H9 (cell line): Measurements from ENCODE around the gene S100A3. TPM values are rescaled to one million over a fixed set of nuclear protein-coding genes. Genes with fewer than 3 reads are reported as not detected.

ENCODE experiments used
- DNase-seq: peaks from one replicate; pipeline ENCODE4 v3.0.0-alpha.2; 2017
- H2AFZ ChIP-seq: one replicate; pipeline ENCODE4 v1.6.1; 2013; ENCODE audit warnings: mild to moderate bottlenecking, low read length, control low read depth, moderate library complexity
- H2AK5ac ChIP-seq: 2 replicates; pipeline ENCODE4 v1.6.1; 2013; ENCODE audit warnings: low read length, control low read depth, mixed read lengths; ENCODE audit not compliant: insufficient read length
- H2BK120ac ChIP-seq: one replicate; pipeline ENCODE4 v1.6.1; 2013; ENCODE audit warnings: low read depth, mild to moderate bottlenecking, low read length, control low read depth, inconsistent platforms; ENCODE audit not compliant: poor library complexity, severe bottlenecking
- H2BK12ac ChIP-seq: 2 replicates; pipeline ENCODE4 v1.6.1; 2013; ENCODE audit warnings: low read length, control low read depth, mixed read lengths, low read depth; ENCODE audit not compliant: insufficient read length
- H2BK15ac ChIP-seq: 2 replicates; pipeline ENCODE4 v1.6.1; 2013; ENCODE audit warnings: low read depth, low read length, control low read depth
- H2BK20ac ChIP-seq: one replicate; pipeline ENCODE4 v1.6.1; 2013; ENCODE audit warnings: low read depth, mild to moderate bottlenecking, low read length, control low read depth, inconsistent platforms; ENCODE audit not compliant: poor library complexity, severe bottlenecking
- H2BK5ac ChIP-seq: 2 replicates; pipeline ENCODE4 v1.6.1; 2013; ENCODE audit warnings: low read length, control low read depth, mixed read lengths; ENCODE audit not compliant: insufficient read length
- H3K14ac ChIP-seq: 2 replicates; pipeline ENCODE4 v1.6.1; 2013; ENCODE audit warnings: low read length, control low read depth; ENCODE audit not compliant: insufficient read depth
- H3K18ac ChIP-seq: 2 replicates; pipeline ENCODE4 v1.6.1; 2013; ENCODE audit warnings: low read depth, mild to moderate bottlenecking, mixed read lengths, low read length, control low read depth; ENCODE audit not compliant: insufficient read length
- H3K23ac ChIP-seq: 2 replicates; pipeline ENCODE4 v1.6.1; 2013; ENCODE audit warnings: low read length, control low read depth, mixed read lengths, low read depth; ENCODE audit not compliant: insufficient read length
- H3K23me2 ChIP-seq: 2 replicates; pipeline ENCODE4 v1.6.1; 2013; ENCODE audit warnings: low read depth, mild to moderate bottlenecking, mixed read lengths, low read length, control low read depth; ENCODE audit not compliant: insufficient read length, poor library complexity, severe bottlenecking
- H3K27ac ChIP-seq: 2 replicates; pipeline ENCODE4 v1.5.1; 2013; ENCODE audit warnings: low read length, control low read depth, mixed read lengths, low read depth; ENCODE audit not compliant: insufficient read length
- H3K27me3 ChIP-seq: 2 replicates; pipeline ENCODE4 v1.6.1; 2013; ENCODE audit warnings: low read length, control low read depth, inconsistent platforms; ENCODE audit not compliant: insufficient read depth
- H3K4ac ChIP-seq: 2 replicates; pipeline ENCODE4 v1.6.1; 2013; ENCODE audit warnings: low read depth, mild to moderate bottlenecking, control low read depth, inconsistent platforms, low read length, moderate library complexity
- H3K4me1 ChIP-seq: 2 replicates; pipeline ENCODE4 v1.6.1; 2013; ENCODE audit warnings: low read length, control low read depth, inconsistent platforms; ENCODE audit not compliant: insufficient read depth
- H3K4me2 ChIP-seq: 2 replicates; pipeline ENCODE4 v1.6.1; 2013; ENCODE audit warnings: low read length, control low read depth, mixed read lengths; ENCODE audit not compliant: insufficient read length, insufficient read depth
- H3K56ac ChIP-seq: 2 replicates; pipeline ENCODE4 v1.6.1; 2013; ENCODE audit warnings: low read depth, mild to moderate bottlenecking, mixed read lengths, low read length, control low read depth; ENCODE audit not compliant: insufficient read length
- H3K79me1 ChIP-seq: 2 replicates; pipeline ENCODE4 v1.6.1; 2013; ENCODE audit warnings: low read depth, mild to moderate bottlenecking, moderate library complexity, low read length, control low read depth, inconsistent platforms; ENCODE audit not compliant: insufficient read depth, poor library complexity, severe bottlenecking
- H3K79me2 ChIP-seq: 2 replicates; pipeline ENCODE4 v1.6.1; 2013; ENCODE audit warnings: low read length, control low read depth, inconsistent platforms; ENCODE audit not compliant: insufficient read depth
- H3K9ac ChIP-seq: 2 replicates; pipeline ENCODE4 v1.6.1; 2013; ENCODE audit warnings: low read length, control low read depth, mixed read lengths; ENCODE audit not compliant: insufficient read length; ENCODE audit errors: extremely low read depth
- H3K9me3 ChIP-seq: one replicate; pipeline ENCODE4 v1.6.1; 2013; ENCODE audit warnings: low read depth, low read length, inconsistent platforms; ENCODE audit not compliant: control insufficient read depth
- H3T11ph ChIP-seq: one replicate; pipeline ENCODE4 v1.6.1; 2013; ENCODE audit warnings: mild to moderate bottlenecking, low read length, control low read depth, inconsistent platforms
- H4K20me1 ChIP-seq: one replicate; pipeline ENCODE4 v1.6.1; 2013; ENCODE audit not compliant: control insufficient read depth, insufficient read length, insufficient read depth
- H4K5ac ChIP-seq: 2 replicates; pipeline ENCODE4 v1.6.1; 2013; ENCODE audit warnings: low read depth, mild to moderate bottlenecking, mixed read lengths, low read length, control low read depth; ENCODE audit not compliant: insufficient read length
- H4K8ac ChIP-seq: replicated peaks from 2 replicates; pipeline ENCODE4 v1.6.1; 2013; ENCODE audit warnings: low read length, control low read depth, mixed read lengths, low read depth; ENCODE audit not compliant: insufficient read length
- H4K91ac ChIP-seq: 2 replicates; pipeline ENCODE4 v1.6.1; 2013; ENCODE audit warnings: low read depth, mild to moderate bottlenecking, moderate library complexity, mixed read lengths, low read length, control low read depth; ENCODE audit not compliant: insufficient read length
- H3K27ac Mint-ChIP-seq, 3 experiments: 2 replicates in 2 of 3; 3 replicates in 1 of 3; pipeline ENCODE4 v1.8.0; 2020 to 2021; ENCODE audit warnings: mixed read lengths in 3 of 3, mild to moderate bottlenecking in 1 of 3, moderate library complexity in 1 of 3
- H3K27me3 Mint-ChIP-seq: 2 replicates; pipeline ENCODE4 v1.8.0; 2021; ENCODE audit warnings: low read depth, mild to moderate bottlenecking, moderate library complexity, mixed read lengths
- H3K36me3 Mint-ChIP-seq, 3 experiments: 2 replicates in 2 of 3; 3 replicates in 1 of 3; pipeline ENCODE4 v1.8.0; 2020 to 2021; ENCODE audit warnings: low read depth in 3 of 3, mixed read lengths in 3 of 3; ENCODE audit not compliant: insufficient read depth in 1 of 3
- H3K4me1 Mint-ChIP-seq, 2 experiments: 2 replicates each; pipeline ENCODE4 v1.8.0; 2020; ENCODE audit warnings: mixed read lengths in 2 of 2
- H3K4me3 Mint-ChIP-seq, 2 experiments: 2 replicates in 1 of 2; 3 replicates in 1 of 2; pipeline ENCODE4 v1.8.0; 2020 to 2021; ENCODE audit warnings: mild to moderate bottlenecking in 2 of 2, mixed read lengths in 2 of 2, moderate library complexity in 1 of 2
- H3K9me3 Mint-ChIP-seq, 2 experiments: 2 replicates in 1 of 2; 3 replicates in 1 of 2; pipeline ENCODE4 v1.8.0; 2020; ENCODE audit warnings: mild to moderate bottlenecking in 2 of 2, mixed read lengths in 2 of 2, moderate library complexity in 1 of 2
- WGBS: extraction: QIAGEN DNeasy Blood & Tissue Kit; methylation state at CpG from one replicate; pipeline ENCODE4 v1.1.7; 2013; ENCODE audit warnings: missing lambda C conversion rate, low lambda C conversion rate, mixed read lengths; ENCODE audit not compliant: insufficient read length; ENCODE audit errors: extremely low coverage; 5-methylcytosine and 5-hydroxymethylcytosine counted together
- total RNA-seq: library from RNA; stranded (reverse); gene quantifications from 2 replicates; pipeline ENCODE4 v1.2.1, GENCODE V29; 2021
- TF ChIP-seq, protein P1 (sequence below): fragments of 200-600 bp; sonication (generic); conservative IDR thresholded peaks from 3 replicates; pipeline ENCODE4 v1.8.0; 2021; ENCODE audit warnings: antibody characterized with exemption, mild to moderate bottlenecking

Gene S100A3
- total RNA-seq, 1 experiment from 2014 or later, result not detected

DNA sequence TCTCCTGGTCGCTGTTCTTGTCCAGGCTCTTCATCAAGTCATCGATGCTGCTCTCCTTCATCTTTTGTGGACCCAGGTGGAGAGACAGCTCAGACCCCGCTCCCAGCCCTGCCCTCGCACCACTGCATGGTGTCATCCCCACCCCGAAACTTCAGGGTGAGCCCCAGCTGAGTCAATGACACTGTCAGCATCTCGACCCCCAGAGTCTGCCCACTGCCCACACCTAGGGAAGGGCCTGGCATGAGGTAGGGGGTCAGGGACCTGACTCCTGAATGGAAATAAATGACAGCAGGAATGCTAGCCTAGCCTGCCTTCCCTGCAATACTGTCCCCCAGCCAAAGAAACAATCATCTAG lies 11.7 kb downstream of the S100A3 start:
- H3K27ac Mint-ChIP-seq, result peak overlapping the region in 1 of 3 experiments; percentile 27; a peak in 1 of 7 replicates
- Histone ChIP-seq H2BK5ac (no peak overlapping the region), H2BK15ac (no peak overlapping the region), H3K18ac (no peak overlapping the region), H2BK120ac (no peak overlapping the region), H3T11ph (no peak overlapping the region), H3K56ac (no peak overlapping the region), H3K4me2 (no peak overlapping the region), H3K79me2 (no peaks in the 10 kb centered on the region), H3K14ac (no peak overlapping the region), H2AK5ac (no peak overlapping the region), H3K9ac (no peak overlapping the region), H3K9me3 (no peaks in the 10 kb centered on the region), H2BK12ac (no peak overlapping the region), H4K8ac (no peak overlapping the region), H4K91ac (no peak overlapping the region), H2AFZ (no peak overlapping the region), H3K4ac (no peak overlapping the region), H3K23ac (no peak overlapping the region), H3K27ac (no peak overlapping the region), H4K5ac (no peak overlapping the region), H3K27me3 (no peaks in the 10 kb centered on the region; the same call in 1 of the 2 replicates), H3K23me2 (no peaks in the 10 kb centered on the region), H3K79me1 (no peaks in the 10 kb centered on the region), H3K4me1 (peaks cover 6% of the 10 kb centered on the region; the same call in 1 of the 2 replicates), H2BK20ac (no peak overlapping the region), H4K20me1 (no peaks in the 10 kb centered on the region)
- no peak for DNase-seq
- peaks cover 1% of the 10 kb centered on the region for H3K27me3 Mint-ChIP-seq
- H3K4me1 Mint-ChIP-seq, result peaks cover 31 to 42% of the 10 kb centered on the region in 2 experiments
- H3K9me3 Mint-ChIP-seq, result no peaks in the 10 kb centered on the region
- no peak overlapping the region for H3K4me3 Mint-ChIP-seq
- WGBS, result no CpG with 5 or more reads among the region's 6 CpGs
- no peaks in the 10 kb centered on the region for H3K36me3 Mint-ChIP-seq
- TF ChIP-seq, protein P1, sequence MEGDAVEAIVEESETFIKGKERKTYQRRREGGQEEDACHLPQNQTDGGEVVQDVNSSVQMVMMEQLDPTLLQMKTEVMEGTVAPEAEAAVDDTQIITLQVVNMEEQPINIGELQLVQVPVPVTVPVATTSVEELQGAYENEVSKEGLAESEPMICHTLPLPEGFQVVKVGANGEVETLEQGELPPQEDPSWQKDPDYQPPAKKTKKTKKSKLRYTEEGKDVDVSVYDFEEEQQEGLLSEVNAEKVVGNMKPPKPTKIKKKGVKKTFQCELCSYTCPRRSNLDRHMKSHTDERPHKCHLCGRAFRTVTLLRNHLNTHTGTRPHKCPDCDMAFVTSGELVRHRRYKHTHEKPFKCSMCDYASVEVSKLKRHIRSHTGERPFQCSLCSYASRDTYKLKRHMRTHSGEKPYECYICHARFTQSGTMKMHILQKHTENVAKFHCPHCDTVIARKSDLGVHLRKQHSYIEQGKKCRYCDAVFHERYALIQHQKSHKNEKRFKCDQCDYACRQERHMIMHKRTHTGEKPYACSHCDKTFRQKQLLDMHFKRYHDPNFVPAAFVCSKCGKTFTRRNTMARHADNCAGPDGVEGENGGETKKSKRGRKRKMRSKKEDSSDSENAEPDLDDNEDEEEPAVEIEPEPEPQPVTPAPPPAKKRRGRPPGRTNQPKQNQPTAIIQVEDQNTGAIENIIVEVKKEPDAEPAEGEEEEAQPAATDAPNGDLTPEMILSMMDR, result no peak
